HL-60 (cell line): ENCODE results near the gene TDRKH.

Experiments used
- DNase-seq, 2 experiments: peaks; one replicate each; pipeline ENCODE4 v3.0.0-alpha.2; 2010 to 2020; ENCODE audit warnings: low read depth in 1 of 2, low spot score in 1 of 2
- H3K27ac ChIP-seq: fragments of 250-450 bp; sonication (Bioruptor Pico); replicated peaks from 2 replicates; pipeline ENCODE4 v1.5.1; 2020; ENCODE audit warnings: mild to moderate bottlenecking, moderate library complexity
- H3K27me3 ChIP-seq: fragments of 250-450 bp; sonication (Bioruptor Pico); 2 replicates; pipeline ENCODE4 v1.5.1; 2021; ENCODE audit warnings: mild to moderate bottlenecking, moderate library complexity; ENCODE audit not compliant: insufficient read depth, poor library complexity, severe bottlenecking
- H3K4me3 ChIP-seq: replicated peaks from 2 replicates; pipeline ENCODE4 v1.5.1; 2011; ENCODE audit warnings: mild to moderate bottlenecking, control low read depth, low read length; ENCODE audit not compliant: insufficient read depth
- GABPA ChIP-seq: IDR thresholded peaks from 2 replicates; pipeline ENCODE4 v1.6.1; 2012; ENCODE audit warnings: low read depth
- POLR2AphosphoS5 ChIP-seq: IDR thresholded peaks from 2 replicates; pipeline ENCODE4 v1.6.1; 2012; ENCODE audit warnings: low read depth
- SPI1 ChIP-seq: IDR thresholded peaks from 2 replicates; pipeline ENCODE4 v1.6.1; 2012; ENCODE audit warnings: low read depth, mild to moderate bottlenecking, borderline replicate concordance
- TF ChIP-seq, protein P1 (sequence below): IDR thresholded peaks from 2 replicates; pipeline ENCODE4 v1.6.1; 2012; ENCODE audit warnings: low read depth; ENCODE audit not compliant: insufficient replicate concordance
- TF ChIP-seq, protein P2 (sequence below): IDR thresholded peaks from one replicate; pipeline ENCODE4 v1.5.1; 2011; ENCODE audit warnings: low read length, control low read depth, inconsistent platforms; ENCODE audit not compliant: insufficient read depth

TDRKH gene

DNA sequence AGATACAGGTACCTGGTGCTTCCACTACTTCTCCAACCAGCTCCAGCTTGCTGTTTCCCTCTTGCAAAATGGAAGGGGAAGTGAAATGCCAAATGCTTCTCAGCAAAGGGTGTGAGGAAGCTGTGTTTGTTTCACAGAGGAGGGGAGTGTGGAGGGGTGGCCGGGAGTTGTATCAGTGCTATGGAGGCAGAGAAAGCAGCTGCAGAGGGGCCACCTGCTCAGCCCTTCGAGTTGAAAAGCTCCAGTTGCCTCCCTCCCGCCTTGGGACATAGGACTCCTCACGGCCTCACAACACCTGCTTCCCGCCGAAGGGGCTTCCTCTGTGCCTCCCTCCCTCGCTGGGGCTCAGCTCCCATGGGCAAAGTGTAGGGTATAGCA is 27.0 kb upstream of the TDRKH start:
- no peak overlapping the region for H3K27ac ChIP-seq
- TF ChIP-seq, protein P1, sequence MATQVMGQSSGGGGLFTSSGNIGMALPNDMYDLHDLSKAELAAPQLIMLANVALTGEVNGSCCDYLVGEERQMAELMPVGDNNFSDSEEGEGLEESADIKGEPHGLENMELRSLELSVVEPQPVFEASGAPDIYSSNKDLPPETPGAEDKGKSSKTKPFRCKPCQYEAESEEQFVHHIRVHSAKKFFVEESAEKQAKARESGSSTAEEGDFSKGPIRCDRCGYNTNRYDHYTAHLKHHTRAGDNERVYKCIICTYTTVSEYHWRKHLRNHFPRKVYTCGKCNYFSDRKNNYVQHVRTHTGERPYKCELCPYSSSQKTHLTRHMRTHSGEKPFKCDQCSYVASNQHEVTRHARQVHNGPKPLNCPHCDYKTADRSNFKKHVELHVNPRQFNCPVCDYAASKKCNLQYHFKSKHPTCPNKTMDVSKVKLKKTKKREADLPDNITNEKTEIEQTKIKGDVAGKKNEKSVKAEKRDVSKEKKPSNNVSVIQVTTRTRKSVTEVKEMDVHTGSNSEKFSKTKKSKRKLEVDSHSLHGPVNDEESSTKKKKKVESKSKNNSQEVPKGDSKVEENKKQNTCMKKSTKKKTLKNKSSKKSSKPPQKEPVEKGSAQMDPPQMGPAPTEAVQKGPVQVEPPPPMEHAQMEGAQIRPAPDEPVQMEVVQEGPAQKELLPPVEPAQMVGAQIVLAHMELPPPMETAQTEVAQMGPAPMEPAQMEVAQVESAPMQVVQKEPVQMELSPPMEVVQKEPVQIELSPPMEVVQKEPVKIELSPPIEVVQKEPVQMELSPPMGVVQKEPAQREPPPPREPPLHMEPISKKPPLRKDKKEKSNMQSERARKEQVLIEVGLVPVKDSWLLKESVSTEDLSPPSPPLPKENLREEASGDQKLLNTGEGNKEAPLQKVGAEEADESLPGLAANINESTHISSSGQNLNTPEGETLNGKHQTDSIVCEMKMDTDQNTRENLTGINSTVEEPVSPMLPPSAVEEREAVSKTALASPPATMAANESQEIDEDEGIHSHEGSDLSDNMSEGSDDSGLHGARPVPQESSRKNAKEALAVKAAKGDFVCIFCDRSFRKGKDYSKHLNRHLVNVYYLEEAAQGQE, result no peak
- TF ChIP-seq SPI1, result peak; percentile 83
- TF ChIP-seq POLR2AphosphoS5, result no peak

DNA sequence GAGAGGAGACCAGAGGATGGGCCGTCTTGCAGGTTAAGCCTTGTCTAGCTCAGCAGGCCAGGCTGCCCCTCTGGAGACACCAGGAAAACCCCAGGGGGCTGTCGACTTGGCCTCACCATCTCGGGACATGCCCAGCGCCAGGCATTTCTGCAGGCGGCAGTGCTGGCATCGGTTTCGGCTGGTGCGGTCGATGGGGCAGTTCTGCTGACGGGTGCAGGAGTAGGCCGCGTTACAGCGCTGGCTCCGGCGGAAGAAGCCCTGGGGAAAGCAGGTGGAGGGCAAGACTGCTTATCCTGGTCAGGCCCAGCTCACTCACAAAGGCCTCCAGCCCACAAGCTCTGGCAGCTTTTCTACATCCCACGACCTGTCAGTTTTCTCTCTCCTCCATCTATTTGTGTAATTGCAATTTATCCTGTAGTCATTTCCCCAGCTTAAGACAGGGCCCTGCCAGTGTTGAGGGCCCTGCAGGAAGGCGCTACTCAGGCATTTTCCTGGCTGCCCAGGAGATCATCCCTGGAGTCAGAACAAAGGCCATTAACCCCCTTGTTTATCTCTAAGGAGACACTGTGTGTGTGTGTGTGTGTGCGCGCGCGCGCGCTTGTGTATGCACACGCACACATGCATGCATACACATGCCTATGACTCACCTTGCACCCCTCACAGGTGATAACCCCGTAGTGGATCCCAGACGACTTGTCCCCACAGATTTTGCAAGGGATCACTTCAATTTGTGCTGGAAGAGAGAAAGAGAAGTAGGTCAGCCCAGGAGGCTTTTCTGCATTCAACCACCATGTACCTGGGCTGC is 26.4 kb upstream of the TDRKH start:
- Histone ChIP-seq H3K27ac (no peak overlapping the region), H3K27me3 (no peaks in the 10 kb centered on the region), H3K4me3 (no peak overlapping the region)
- TF ChIP-seq, protein P2, sequence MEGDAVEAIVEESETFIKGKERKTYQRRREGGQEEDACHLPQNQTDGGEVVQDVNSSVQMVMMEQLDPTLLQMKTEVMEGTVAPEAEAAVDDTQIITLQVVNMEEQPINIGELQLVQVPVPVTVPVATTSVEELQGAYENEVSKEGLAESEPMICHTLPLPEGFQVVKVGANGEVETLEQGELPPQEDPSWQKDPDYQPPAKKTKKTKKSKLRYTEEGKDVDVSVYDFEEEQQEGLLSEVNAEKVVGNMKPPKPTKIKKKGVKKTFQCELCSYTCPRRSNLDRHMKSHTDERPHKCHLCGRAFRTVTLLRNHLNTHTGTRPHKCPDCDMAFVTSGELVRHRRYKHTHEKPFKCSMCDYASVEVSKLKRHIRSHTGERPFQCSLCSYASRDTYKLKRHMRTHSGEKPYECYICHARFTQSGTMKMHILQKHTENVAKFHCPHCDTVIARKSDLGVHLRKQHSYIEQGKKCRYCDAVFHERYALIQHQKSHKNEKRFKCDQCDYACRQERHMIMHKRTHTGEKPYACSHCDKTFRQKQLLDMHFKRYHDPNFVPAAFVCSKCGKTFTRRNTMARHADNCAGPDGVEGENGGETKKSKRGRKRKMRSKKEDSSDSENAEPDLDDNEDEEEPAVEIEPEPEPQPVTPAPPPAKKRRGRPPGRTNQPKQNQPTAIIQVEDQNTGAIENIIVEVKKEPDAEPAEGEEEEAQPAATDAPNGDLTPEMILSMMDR, result no peak
- no peak for TF ChIP-seq POLR2AphosphoS5
- no peak for TF ChIP-seq GABPA
- TF ChIP-seq SPI1, result no peak
- TF ChIP-seq, protein P1, result no peak
- DNase-seq, result no peak

More for the DNA sequence above, 27.0 kb upstream of the TDRKH start:
- H3K4me3 ChIP-seq, result no peak overlapping the region
- peak in 1 of 2 experiments; percentile 59 for DNase-seq
- H3K27me3 ChIP-seq, result no peaks in the 10 kb centered on the region

DNA sequence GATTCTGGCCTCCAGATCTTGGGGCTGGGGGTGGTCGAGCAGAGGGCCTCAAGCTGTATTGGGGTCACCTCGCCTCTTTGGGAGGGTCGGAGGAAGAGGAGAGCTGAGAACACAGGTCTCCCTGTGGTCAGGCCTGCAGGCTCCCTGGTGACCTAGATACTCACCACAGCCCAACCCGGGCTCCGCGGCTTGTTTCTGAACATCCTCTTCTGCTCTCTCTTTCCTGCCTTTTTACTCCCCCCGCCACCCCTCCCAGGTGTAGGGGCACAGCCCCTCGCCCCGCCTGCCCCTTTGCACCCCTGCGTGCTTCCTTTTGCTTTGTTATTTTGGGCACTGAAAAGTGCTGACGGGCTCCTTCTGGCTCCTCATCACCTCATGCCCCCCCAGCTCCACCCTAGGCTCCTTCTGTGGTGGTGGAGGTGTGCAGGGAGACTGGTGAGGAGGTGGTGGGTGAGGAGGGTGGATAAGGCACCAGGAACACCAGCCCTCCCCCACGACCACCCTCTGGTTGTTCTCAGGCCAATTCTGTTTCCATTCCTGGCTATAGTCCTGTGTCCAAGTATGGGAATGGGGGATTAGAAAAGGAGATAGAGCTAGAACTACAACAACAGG is 25.5 kb upstream of the TDRKH start:
- TF ChIP-seq, protein P2, result no peak
- TF ChIP-seq, protein P1, result no peak
- TF ChIP-seq POLR2AphosphoS5, result no peak
- TF ChIP-seq SPI1, result no peak
- no peak for DNase-seq
- no peak overlapping the region for H3K27ac ChIP-seq
- H3K27me3 ChIP-seq, result no peaks in the 10 kb centered on the region
- H3K4me3 ChIP-seq, result no peak overlapping the region
